ENCODE results near the gene ITGB7.
A peak's percentile ranks its signal among the peaks of the same experiment; 100 is the strongest.

The ITGB7 gene

DNA sequence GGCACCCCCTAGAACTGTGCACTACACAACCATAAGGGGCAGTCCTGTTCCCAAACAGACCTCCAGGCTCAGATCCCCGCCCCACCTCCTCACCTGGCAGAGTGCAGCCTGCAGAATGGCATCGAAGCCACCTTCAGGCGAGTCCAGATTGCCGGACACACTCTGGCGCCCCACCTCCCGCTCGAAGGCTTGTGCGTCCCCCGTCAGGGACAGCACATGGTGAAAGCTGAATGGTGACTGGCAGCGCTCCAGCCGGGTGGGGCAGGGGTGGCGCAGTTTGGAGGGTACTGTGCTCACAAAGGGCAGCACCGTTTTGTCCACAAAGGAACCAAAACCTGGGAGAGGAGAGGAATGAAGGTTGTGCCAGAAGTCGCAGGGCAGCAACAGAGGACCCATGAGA, 10.6 kb downstream of the ITGB7 start:
- DNase-seq (ENCODE audit: low spot score) = no peak

DNA sequence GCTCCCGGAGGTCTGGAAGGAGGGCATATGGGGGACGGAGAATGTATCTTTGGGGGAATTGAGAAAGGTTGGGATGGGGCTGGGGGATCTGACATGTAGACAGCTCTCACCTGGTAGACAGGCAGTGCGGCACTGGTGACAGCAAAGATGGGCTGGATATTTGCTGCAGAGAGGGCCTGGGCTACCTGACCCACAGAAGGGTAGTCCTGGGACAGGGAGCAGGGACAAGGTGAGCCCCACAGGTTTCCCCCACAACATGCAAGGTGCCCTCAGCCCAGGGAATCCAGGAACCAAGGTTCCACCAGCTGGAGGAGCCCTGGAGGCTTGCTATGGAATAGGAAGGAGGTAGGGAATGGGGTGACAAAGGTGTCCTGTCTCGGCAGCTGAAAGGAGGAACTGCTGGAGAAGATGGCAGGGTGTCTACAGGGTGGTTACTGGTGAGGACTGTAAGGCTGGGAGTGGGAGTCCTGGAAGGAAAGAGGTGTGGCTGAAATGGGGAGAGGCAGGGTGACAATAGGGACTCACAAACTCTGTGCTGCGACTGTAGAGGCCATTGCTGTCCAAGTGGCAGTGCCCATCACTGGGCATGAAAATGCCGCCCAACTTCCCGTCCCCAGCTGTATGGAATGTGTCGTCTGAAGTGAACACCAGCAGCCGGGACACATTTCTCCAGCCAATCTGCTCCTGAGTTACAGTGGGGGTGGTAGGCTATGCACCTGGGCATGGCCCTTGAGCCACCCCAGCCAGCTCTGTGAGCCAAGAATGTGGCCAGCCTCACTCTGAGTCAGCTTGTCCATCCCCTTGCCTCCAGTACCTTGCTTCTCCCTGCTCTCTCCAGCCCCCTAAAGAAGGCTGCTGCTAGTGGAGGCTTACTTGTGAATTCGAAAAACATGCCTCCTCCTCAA, 11.3 kb downstream of the ITGB7 start:
- no peak for DNase-seq (ENCODE audit: low spot score)

DNA sequence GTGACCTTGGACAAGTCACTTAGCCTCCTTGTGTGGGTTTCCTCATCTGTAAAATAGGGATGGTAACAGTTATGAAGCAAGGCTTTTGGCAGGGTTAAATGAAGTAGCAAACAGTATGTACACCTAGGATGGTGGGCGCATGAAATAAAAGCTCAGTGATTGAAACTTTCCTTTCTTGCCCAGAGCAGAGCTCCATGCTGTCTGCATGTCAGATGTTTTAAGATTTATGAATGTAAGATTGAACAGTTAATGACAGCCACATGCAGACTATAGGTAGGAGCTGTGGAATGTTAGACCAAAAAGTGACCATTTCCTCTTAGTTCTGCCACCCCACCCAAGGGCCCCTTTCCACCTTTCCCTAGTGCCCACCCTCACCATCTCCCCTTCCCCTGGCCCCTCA, 12.1 kb downstream of the ITGB7 start:
- no peak for DNase-seq (ENCODE audit: low spot score)

DNA sequence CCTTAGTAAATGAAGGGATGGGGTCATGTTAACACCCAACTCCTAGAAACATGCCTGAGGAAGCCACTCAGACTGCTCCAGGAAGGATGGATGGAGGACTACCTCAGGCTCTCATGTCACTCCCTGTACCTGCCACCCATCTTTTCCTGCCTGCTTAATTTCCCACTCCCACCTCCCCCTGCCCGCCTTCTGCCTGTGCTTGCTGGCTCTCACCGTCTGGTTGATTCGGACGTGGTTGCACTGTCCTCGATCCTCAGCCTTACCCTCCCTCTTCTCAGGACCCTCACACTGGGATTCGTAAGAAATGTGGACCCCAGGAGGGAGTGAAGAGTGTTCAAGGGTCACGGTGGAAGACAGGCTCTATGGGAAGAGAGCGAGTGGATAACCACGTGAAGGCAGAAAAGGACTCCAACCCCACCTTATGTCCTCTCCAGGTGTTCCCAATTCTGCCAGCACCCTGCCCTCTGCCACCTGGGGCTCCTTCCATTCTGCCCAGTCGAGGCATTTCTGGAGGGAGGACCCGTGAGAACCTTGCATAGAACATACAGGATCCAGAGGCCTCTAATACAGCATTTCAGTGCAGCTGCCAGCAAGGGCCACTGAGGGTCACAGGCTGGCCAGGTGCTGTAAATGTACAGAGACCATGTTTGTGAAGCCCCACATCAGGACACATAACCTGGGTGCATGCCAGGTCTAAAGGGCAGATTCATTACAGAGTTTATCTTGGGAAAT, 12.9 kb downstream of the ITGB7 start:
- no peak for DNase-seq (ENCODE audit: low spot score)

DNA sequence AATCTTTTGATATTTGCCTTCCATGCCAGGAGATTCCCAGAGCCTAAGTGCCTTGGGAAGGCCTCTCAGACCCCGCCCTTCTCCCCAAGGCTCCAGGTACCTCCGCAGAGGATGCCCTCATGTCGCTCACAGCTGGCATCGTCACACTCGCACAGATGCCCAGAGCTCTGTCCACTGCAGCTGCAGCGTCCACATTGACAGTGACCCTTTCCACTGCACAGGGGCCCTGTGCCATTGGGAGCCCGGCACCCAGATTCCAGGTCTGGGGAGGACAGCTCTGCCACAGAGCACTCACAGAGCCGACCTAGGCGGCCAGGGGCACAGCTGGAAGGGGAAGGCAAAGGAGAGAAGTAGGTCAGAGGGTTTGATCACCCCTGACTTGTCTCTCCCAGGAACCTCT, 14.0 kb downstream of the ITGB7 start:
- no peak for DNase-seq (ENCODE audit: low spot score)

DNA sequence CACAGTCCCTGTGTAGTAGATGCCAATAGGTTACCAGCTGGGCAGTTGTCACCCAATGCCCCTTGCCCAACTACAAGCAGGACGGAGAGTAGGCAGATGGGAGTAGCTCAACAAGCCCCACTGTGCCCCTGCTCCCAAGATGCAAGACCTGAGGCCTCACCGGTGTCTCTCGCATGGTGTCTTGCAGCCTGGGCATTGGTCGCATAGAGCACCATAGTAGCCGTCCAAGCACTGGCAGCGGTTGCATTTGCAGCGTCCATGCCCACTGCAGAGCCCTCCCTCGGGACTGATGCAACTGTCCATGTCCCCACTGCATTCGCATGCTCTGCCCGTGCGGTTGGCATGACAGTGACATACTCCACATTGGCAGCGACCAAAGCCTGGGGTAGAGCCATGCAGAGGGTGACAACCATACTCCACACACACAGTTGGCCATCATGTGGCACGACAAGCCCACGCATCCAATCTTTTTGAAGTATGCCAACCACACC, 14.5 kb downstream of the ITGB7 start:
- no peak for DNase-seq (ENCODE audit: low spot score)

DNA sequence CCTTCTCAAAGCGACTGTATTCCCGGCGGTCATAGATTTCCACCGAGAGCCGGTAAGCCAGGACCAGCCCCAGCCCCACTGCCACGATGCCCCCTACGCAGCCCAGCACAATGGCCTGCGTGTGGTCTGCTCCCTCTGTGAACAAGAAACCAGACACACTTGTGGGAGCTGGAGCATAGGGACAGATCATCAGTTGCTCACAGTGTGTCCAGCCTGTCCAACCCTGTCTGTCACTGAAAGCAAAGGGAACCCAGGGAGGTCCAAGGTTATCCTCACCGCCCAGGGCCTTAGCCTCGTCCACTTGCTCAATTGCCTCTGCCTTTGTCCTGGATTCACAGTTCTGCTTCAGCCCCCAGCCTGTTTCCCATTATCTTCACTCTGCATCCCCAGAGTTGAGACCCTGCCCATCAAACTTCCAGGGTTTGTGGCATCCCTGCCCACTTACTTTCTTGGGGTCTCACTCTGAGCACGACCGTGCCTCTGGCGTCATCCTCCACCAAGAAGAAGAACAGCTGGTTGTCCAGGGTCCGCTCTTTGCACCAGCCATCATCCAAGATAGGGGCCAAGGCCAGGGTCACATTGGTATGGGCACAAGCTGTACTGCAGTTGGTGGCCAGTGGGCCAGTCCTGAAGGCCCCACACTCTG, 15.0 kb downstream of the ITGB7 start:
- no peak for DNase-seq (ENCODE audit: low spot score)

DNA sequence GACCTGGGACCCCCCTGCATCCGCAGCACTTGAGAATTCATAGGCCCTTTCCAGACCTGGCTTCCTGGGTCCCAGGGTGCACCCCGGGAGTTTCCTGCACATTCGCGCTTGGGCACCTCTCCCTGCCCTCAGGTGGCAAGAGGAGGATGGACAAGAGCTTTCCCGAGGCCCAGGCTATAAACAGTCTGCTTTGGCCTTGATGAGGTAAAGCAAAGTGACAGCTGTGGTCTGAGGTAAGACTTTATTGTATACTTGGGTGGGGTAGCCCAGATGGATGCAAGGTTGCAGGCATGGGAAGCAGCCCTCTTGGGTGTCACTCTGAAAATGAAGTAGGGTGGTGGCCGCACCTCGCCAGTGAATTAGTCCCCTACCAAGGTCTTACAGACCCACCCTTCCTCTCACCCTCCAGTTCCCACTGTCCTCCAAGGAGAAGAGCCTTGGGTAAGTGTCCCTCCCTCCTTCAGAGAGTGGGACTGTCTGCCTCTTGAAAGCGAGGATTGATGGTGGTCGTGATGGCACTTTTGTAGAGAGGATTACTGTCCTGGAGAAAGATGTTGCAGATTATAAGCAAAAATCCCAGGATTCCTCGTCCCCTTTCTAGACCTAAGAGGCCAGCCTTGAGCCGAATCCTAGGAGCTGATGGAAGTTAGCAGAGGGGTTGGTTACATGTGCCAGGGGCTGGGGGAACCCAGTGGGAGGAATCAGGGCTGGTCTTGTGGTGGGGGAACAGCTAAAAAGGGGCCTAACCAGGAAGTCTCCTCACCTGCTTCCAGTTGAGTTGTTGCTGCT, 15.8 kb downstream of the ITGB7 start:
- no peak for DNase-seq (ENCODE audit: low spot score)

DNA sequence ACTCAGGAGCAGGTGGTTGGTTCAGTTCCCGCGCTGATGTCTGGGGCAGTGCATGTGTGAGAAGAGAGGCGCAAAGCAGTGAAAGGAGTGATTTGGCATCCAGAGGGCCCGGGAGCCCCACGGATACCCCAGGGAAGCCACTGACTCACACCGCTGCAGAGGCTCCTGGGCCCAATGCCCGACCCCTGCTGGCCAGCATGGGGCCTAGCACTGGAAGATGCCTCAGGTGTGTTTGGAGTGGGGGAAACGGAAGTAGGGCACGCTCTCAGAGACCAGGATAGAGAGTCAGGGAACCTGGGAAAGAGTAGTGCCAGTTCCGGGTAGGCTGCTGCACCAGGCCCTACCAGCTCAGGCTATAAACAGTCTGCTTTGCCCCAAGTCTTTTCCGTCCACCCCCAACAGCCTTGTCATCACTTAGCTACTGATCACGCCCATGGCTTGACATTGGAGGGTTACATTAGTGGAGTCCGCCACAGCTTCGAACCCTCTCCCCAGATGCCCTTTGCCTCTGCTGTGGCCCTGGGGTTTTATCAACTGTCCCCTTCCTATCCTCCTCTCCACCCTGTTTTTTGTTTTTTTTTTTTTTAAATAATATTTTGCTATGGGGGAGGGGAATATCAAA, 16.8 kb downstream of the ITGB7 start:
- peak; percentile 41 for DNase-seq (ENCODE audit: low spot score)

DNA sequence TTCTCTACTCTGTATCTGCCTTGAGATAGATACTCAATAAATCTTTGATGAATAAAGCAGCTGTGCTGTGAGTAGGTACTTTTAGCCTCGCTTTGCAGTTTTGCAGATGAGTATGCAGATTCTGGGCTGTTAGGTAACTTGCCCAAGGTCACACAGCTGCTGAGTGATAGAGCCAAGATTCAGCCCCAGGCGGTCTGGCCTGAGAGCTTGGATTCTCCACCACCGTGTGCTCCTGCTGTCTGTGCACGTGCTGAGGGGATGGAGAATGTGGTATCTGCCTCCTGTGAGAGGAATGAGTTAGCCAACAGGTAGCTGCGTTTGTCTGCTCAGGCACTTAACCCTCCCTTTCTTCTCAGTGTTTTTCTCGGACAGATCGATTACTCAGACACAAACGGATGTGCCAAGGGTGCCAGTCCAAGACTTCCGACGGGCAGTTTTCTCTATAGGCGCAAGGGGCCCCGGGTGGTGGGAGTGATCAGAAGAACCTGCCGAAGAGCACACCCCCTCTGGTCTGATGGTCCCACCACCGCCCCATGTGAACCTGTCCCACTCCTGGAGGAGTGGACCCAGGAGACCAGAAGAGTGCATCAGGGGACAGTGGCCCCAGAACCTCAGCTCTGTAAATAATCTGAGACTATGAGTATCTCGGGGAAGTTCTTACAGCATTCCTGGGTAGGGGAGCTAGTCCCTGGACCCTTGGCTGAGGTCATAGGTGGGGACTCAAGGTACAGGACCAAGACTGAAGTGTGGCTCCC, 19.7 kb downstream of the ITGB7 start:
- DNase-seq (ENCODE audit: low spot score) = no peak

DNA sequence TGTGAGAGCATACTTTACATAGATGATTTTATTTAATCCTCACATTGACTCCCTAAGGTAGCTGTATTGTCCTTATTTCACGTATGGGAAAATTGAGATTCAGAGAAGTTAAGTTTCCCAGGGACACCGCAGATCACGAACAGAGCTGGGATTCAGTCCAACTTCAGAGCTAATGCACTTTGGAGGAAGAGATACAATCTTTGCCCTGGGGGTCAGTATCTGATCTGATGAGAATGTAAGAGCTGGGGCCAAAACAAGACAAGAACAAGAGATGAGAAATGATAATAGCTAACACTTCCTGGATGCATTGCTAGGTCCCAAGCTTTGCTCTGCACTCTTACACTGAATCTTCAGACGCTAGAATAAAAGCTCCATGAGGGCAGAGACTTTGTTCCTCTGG, 20.3 kb downstream of the ITGB7 start:
- no peak for DNase-seq (ENCODE audit: low spot score)

DNA sequence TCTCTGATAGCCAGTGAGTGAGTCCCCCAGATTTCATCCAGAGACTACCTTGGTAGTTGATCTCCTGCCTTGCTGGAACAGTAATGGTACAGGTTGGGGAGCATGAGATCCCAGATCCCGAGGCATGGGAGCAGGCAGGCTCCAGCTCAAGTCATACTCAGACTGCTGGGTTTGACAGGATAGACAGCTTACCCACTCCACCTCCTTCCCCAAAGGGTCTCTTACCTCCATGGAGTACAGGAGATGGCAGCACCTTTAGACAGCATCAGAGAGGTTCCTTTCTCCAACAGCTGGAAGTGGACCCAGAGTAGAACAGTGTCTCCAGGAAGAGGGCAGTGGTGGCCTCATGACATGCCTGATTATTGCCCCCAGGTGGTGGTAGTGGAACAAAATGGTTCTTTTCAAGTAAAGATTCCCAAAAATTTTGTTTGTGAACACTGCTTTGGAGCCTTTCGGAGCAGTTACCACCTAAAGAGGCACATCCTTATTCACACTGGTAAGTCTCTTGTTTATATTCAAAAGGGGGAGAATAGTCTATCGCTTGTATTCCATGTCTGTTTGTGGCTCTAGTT, 21.4 kb downstream of the ITGB7 start:
- no peak for DNase-seq (ENCODE audit: low spot score)

DNA sequence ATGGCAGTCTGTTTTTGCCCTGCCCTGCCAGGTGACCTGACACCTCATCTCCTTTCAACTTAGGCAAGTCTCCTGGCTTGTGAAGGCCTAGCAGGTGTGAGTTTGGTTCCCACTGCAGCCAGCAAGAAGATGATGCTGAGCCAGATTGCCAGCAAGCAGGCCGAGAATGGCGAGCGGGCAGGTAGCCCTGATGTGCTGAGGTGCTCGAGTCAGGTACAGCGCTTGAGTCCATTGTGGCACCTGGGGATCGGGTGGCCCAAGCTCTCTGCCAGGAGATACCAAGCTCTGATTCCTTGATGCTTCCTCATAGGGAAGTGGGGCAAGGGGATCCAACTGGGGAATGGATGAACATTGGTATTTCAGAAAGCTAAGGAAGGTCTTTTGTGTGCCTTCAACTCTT, 22.2 kb downstream of the ITGB7 start:
- DNase-seq (ENCODE audit: low spot score) = no peak

DNA sequence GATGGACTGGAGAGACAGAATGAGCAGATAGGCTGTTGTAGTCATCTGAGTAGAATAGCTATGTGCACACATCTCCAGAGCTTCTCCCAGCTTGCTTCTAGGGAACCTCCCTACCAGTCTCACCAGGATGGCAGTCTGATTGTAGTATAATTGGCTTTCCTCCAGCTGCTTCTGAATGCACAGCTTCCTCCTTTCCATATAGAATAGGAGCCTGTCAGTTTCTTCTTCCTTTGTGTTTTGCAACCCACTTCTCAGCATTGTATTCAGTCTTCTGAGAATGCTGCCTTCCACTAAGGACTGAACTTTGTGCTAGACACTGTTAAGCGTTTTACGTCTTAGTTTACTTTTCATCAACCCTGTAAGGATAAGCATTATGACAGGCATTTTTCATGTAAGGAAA, 24.1 kb downstream of the ITGB7 start:
- DNase-seq (ENCODE audit: low spot score) = no peak

DNA sequence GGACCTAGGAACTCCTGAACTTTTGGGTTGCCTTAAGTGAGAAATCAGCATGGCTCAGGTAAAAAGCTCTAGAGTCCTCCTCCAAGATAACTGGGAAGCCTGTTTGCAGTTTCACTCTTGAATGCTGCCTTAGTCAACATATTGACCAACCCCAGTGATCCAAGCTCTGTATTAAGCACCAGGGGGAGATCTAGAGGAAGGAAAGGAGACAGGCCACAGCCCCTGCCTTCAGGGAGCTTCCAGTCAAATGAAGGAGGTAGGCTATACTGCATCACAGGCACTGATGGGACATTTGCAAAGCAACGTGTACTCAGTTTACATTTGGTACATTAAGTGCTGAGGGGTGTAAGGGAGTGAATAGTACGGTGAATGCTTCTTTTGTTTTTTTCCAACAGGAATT, 25.1 kb downstream of the ITGB7 start:
- DNase-seq (ENCODE audit: low spot score) = no peak

DNA sequence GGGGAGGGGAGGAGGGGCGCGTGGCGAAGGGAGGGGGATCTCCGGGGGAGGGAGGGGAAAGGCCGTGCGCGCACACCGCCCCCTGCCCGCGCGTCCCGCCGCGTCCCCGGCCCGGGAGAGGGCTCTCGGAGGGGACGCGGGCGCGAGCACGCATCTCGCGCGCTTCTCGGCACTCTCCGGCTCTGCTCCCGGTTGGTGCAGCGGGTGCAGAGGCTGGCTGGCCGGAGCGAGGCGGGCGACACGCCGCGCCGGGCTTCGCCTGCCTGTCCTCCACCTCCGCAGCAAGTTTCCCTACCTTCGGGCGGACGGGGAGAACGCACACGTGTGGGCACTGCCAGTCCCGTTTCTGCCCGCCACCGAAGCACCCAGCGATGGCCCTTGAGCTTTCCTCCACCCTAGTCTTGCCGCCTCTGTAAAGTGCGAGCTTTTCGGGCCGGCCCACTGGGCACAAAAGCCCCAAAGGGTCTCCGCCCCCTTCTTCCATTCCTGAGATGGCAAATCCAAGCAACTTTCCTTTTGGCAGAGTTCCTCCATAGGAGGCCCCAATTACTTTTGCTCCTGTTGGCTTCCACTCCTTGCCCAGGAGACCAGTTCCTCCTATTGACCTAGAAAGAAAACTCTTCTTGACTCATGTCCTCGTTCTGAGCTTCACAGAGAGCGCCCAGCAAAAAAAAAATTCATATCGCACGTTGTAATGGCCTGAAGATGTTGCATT, 26.0 kb downstream of the ITGB7 start:
- peak; percentile 82 for DNase-seq (ENCODE audit: low spot score)

DNA sequence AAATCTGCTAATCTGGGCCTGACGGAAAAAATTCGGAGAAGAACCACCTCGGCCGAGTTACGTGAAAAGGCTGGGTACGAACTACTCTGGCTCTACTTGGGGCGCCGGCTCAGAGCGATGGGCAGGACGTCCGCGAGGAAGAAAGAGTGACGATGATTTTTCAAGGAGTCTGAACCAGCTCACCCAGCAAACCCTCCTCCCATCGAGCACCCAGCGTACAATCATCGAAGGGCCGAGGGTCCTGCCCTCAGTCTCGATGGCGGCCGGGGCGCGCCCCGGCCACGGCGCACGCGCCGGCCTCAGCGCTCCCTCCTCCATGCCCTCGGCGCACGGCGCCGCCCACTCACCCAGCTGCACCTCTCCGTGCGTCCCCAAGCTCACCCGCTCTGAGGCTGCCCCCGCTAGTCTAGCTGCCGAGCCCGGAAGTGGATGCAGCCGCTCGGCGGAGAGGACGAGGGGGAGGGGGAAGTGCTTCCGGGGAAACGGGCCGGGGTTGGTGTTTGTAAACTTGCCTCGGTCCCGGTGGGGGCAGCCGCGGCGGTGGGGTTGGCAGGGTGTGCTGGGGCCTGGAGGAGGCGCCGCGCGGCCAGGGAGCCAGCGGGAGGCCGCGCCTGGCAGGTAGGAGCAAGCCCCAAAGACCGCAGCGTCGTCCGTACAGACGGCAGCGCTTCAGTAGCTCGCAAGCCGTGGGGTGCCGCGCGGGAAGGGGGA, 26.7 kb downstream of the ITGB7 start, which contains the start of the genes CSAD and ZNF740:
Gene CSAD, minus strand, starts transcription at position 706 of the 711 bp plus-strand sequence. CDS start 7,455 bp downstream, outside the sequence.
Gene ZNF740, plus strand, starts transcription at position 503 of the 711 bp plus-strand sequence. CDS start 1,262 bp downstream, outside the sequence.
- peak; percentile 99 for DNase-seq (ENCODE audit: low spot score)

DNA sequence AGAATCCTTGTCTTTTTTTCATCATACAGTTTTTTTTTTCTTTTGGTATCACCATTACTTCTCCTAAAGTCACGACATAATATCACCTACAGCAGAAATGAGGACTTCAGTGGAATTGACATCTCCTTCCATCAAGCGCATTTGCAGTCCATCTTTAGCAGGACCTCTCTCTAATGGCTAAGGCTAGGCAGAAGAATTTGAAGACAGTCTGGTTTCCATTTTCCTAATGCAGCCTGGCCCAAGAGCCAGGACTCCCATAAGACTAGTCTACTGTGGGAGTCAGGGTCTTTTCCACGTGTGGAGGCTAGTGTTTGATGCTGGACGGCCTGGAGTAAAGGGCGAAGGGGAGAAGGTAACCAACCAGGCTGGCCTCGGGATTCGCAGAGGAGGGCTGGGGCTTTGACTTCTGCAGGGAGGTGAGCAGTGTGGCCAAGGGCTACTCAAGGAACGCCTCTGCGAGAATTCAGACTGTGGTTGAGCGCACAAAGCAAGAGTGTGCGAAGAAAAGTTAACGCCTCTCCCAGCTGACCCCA, 27.3 kb downstream of the ITGB7 start:
- DNase-seq (ENCODE audit: low spot score) = no peak
